K562 (cell line): ENCODE measurements around the gene RAB6A. TPM values are rescaled to one million over a fixed set of nuclear protein-coding genes. Genes with fewer than 3 reads are reported as not detected.

Source experiments
- CBX2 ChIP-seq: fragments of 200-600 bp; sonication (generic); IDR thresholded peaks from one replicate; pipeline ENCODE4 v1.6.1; 2012; ENCODE audit warnings: mild to moderate bottlenecking, low read length, inconsistent platforms; ENCODE audit not compliant: insufficient read depth, poor library complexity, severe bottlenecking
- POU5F1 ChIP-seq: fragments of 150-350 bp; IDR thresholded peaks from 2 replicates; pipeline ENCODE4 v1.6.1; 2014; ENCODE audit warnings: borderline replicate concordance, low read length, low read depth, mild to moderate bottlenecking; ENCODE audit not compliant: partially characterized antibody
- STAT5A ChIP-seq: IDR thresholded peaks from 2 replicates; pipeline ENCODE4 v1.6.1; 2012; ENCODE audit warnings: low read length, inconsistent platforms, borderline replicate concordance
- THAP12 ChIP-seq: fragments of 250-450 bp; sonication (Bioruptor Pico); IDR thresholded peaks from 2 replicates; pipeline ENCODE4 v1.9.0; 2021; ENCODE audit warnings: mild to moderate bottlenecking, inconsistent platforms
- polyA plus RNA-seq, 8 experiments: library from polyadenylated mRNA; depleted of rRNA in 4 of 8; stranded (reverse) in 5 of 8; unstranded in 3 of 8; fragments of >200 nt; fragmentation: Nextera tagmentation in 2 of 8; fragmentation: Illumina TruSeq in 1 of 8; extraction: Ambion mirVana in 2 of 8; extraction: Trizol in 1 of 8; gene quantifications; 2 replicates each; pipeline versions ENCODE4 v1.2.1 to v1.2.3, GENCODE V29; 2011 to 2014; ENCODE audit warnings: inconsistent platforms in 1 of 8, missing spikeins in 1 of 8
- total RNA-seq, 7 experiments: library from RNA; depleted of rRNA in 6 of 7; stranded (reverse); fragments of >200 nt in 6 of 7; fragmentation: Illumina TruSeq in 2 of 7; extraction: Trizol in 2 of 7; gene quantifications; 2 replicates each; pipeline versions ENCODE4 v1.2.1 to v1.2.3, GENCODE V29; 2011 to 2021; ENCODE audit warnings: low replicate concordance in 1 of 7
- TF ChIP-seq, protein P1 (sequence below): fragments of 250-450 bp; sonication (Bioruptor Pico); IDR thresholded peaks from 2 replicates; pipeline ENCODE4 v1.5.0; 2020; ENCODE audit warnings: mild to moderate bottlenecking, borderline replicate concordance
- TF ChIP-seq, protein P2 (sequence below): sonication (generic); formaldehyde crosslinking; IDR thresholded peaks from 2 replicates; pipeline ENCODE4 v1.8.1; 2023; ENCODE audit warnings: mild to moderate bottlenecking, missing genetic modification reagents
- TF ChIP-seq, protein P3 (sequence below): fragments of 200-600 bp; sonication (generic); IDR thresholded peaks from one replicate; pipeline ENCODE4 v1.6.1; 2012; ENCODE audit warnings: mild to moderate bottlenecking, low read depth, low read length, inconsistent platforms

The RAB6A gene
- total and polyA plus RNA-seq, 9 of the 15 experiments (the other 6 are each of a cell fraction or from before 2014, with no cell fraction given), result 14.0 to 95.3 (median 45.4) TPM

DNA sequence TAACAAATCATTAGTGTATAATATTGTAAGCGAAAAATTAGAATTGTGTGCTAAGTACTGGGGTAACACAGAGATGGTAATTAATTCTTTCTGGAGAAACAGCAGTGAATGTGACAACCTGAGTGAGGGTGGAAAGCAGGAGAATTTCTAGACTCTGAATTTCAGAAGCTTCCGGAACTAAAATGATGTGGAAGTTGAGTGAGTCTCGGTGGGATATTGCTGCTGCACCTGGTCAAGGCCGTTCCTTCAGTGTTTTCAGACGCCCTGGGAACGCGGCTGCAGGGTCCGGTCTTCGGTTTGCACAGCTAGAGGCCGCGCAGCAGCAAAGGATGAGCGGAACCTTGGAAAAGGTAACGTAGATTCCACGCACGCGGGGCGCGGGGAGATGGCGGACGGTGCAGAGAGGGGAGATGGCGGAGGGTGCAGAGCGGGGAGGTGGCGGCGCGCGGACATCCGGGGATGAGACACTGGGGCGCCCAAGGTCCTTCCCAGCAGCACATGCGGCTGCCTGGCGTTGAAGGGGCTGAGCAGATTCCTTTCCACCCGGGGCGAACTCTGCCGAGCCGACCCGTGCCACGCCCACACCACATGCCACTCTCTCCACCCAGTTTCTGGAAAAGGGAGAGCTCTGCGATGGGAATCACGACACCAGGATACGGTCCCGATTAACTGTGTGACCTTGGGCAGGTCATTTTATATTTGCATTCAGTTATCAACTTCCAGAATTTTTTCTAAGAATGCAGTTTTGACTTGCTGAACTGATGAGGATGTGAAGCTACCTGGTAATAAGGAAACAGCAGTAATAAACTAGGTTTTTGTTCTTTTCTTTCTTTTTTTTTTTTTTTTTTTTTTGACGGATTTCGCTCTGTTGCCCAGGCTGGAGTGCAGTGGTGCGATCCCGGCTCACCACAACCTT lies 27.0 kb upstream of the RAB6A start, which contains the start of gene MRPL48 (continued):
- TF ChIP-seq, protein P1, sequence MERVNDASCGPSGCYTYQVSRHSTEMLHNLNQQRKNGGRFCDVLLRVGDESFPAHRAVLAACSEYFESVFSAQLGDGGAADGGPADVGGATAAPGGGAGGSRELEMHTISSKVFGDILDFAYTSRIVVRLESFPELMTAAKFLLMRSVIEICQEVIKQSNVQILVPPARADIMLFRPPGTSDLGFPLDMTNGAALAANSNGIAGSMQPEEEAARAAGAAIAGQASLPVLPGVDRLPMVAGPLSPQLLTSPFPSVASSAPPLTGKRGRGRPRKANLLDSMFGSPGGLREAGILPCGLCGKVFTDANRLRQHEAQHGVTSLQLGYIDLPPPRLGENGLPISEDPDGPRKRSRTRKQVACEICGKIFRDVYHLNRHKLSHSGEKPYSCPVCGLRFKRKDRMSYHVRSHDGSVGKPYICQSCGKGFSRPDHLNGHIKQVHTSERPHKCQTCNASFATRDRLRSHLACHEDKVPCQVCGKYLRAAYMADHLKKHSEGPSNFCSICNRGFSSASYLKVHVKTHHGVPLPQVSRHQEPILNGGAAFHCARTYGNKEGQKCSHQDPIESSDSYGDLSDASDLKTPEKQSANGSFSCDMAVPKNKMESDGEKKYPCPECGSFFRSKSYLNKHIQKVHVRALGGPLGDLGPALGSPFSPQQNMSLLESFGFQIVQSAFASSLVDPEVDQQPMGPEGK (CRISPR knock-in tag), result no peak
- no peak for TF ChIP-seq POU5F1
- TF ChIP-seq, protein P2, sequence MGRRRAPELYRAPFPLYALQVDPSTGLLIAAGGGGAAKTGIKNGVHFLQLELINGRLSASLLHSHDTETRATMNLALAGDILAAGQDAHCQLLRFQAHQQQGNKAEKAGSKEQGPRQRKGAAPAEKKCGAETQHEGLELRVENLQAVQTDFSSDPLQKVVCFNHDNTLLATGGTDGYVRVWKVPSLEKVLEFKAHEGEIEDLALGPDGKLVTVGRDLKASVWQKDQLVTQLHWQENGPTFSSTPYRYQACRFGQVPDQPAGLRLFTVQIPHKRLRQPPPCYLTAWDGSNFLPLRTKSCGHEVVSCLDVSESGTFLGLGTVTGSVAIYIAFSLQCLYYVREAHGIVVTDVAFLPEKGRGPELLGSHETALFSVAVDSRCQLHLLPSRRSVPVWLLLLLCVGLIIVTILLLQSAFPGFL, result no peak
- TF ChIP-seq CBX2, result no peak
- peak; percentile 78 for TF ChIP-seq THAP12 (CRISPR knock-in tag)
- TF ChIP-seq, protein P3, sequence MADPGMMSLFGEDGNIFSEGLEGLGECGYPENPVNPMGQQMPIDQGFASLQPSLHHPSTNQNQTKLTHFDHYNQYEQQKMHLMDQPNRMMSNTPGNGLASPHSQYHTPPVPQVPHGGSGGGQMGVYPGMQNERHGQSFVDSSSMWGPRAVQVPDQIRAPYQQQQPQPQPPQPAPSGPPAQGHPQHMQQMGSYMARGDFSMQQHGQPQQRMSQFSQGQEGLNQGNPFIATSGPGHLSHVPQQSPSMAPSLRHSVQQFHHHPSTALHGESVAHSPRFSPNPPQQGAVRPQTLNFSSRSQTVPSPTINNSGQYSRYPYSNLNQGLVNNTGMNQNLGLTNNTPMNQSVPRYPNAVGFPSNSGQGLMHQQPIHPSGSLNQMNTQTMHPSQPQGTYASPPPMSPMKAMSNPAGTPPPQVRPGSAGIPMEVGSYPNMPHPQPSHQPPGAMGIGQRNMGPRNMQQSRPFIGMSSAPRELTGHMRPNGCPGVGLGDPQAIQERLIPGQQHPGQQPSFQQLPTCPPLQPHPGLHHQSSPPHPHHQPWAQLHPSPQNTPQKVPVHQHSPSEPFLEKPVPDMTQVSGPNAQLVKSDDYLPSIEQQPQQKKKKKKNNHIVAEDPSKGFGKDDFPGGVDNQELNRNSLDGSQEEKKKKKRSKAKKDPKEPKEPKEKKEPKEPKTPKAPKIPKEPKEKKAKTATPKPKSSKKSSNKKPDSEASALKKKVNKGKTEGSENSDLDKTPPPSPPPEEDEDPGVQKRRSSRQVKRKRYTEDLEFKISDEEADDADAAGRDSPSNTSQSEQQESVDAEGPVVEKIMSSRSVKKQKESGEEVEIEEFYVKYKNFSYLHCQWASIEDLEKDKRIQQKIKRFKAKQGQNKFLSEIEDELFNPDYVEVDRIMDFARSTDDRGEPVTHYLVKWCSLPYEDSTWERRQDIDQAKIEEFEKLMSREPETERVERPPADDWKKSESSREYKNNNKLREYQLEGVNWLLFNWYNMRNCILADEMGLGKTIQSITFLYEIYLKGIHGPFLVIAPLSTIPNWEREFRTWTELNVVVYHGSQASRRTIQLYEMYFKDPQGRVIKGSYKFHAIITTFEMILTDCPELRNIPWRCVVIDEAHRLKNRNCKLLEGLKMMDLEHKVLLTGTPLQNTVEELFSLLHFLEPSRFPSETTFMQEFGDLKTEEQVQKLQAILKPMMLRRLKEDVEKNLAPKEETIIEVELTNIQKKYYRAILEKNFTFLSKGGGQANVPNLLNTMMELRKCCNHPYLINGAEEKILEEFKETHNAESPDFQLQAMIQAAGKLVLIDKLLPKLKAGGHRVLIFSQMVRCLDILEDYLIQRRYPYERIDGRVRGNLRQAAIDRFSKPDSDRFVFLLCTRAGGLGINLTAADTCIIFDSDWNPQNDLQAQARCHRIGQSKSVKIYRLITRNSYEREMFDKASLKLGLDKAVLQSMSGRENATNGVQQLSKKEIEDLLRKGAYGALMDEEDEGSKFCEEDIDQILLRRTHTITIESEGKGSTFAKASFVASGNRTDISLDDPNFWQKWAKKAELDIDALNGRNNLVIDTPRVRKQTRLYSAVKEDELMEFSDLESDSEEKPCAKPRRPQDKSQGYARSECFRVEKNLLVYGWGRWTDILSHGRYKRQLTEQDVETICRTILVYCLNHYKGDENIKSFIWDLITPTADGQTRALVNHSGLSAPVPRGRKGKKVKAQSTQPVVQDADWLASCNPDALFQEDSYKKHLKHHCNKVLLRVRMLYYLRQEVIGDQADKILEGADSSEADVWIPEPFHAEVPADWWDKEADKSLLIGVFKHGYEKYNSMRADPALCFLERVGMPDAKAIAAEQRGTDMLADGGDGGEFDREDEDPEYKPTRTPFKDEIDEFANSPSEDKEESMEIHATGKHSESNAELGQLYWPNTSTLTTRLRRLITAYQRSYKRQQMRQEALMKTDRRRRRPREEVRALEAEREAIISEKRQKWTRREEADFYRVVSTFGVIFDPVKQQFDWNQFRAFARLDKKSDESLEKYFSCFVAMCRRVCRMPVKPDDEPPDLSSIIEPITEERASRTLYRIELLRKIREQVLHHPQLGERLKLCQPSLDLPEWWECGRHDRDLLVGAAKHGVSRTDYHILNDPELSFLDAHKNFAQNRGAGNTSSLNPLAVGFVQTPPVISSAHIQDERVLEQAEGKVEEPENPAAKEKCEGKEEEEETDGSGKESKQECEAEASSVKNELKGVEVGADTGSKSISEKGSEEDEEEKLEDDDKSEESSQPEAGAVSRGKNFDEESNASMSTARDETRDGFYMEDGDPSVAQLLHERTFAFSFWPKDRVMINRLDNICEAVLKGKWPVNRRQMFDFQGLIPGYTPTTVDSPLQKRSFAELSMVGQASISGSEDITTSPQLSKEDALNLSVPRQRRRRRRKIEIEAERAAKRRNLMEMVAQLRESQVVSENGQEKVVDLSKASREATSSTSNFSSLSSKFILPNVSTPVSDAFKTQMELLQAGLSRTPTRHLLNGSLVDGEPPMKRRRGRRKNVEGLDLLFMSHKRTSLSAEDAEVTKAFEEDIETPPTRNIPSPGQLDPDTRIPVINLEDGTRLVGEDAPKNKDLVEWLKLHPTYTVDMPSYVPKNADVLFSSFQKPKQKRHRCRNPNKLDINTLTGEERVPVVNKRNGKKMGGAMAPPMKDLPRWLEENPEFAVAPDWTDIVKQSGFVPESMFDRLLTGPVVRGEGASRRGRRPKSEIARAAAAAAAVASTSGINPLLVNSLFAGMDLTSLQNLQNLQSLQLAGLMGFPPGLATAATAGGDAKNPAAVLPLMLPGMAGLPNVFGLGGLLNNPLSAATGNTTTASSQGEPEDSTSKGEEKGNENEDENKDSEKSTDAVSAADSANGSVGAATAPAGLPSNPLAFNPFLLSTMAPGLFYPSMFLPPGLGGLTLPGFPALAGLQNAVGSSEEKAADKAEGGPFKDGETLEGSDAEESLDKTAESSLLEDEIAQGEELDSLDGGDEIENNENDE, result no peak
- TF ChIP-seq STAT5A, result no peak; the same call in 1 of the 2 replicates
